A673 (cell line): ENCODE data around the gene SNRNP70.

Experiments used
- EZH2 ChIP-seq: fragments of 200-600 bp; sonication (generic); IDR thresholded peaks from 2 replicates; pipeline ENCODE4 v1.6.1; 2017; ENCODE audit warnings: borderline replicate concordance, low read depth, mild to moderate bottlenecking, mixed read lengths, antibody characterized with exemption, low read length; ENCODE audit not compliant: poor library complexity, severe bottlenecking
- TF ChIP-seq, protein P1 (sequence below): fragments of 300-800, 200-600 bp; sonication (generic); conservative IDR thresholded peaks from 2 replicates; pipeline ENCODE4 v1.5.1; 2017; ENCODE audit warnings: low read depth, mild to moderate bottlenecking, antibody characterized with exemption, low read length, moderate library complexity, mixed read lengths

DNA sequence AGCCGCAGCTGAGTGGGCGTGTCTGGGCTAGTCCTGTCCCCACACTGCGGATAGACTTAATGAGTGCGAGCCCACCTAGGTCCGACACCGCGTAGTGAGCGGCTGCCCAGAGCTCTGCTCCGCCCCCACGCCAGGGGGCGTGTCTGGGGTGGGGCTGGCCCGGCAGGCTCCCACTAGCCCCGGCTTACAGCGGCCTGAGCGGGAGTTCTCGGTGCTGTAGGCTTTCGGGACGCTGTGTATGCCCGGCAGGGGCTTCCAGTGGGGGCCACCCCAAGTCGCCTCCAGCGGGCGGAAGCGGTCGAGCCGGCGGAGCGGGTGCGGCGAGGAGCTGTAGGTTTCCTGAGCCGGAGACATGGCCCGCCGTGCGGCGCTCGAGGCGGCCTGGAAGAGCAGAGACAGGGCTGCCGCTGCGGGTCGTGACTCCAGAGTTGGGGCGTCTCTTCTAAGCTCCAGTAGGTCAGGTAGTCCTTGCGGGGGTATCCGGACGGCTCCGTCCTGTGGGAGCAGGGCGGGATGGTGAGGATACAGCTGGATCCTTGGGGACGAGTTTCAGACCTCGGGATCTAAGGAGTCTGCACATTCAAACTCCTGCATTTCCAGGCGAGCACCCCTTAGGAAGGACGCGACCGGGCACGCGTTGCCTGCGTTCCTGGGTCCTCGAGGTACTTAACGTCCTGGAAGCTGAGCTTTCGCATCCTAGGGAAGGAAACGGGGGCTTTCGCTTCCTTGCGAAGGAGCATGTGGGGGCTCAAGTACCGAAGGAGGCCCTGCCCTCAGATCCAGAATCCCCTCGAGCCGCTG, 28.9 kb upstream of the SNRNP70 start:
- TF ChIP-seq, protein P1, sequence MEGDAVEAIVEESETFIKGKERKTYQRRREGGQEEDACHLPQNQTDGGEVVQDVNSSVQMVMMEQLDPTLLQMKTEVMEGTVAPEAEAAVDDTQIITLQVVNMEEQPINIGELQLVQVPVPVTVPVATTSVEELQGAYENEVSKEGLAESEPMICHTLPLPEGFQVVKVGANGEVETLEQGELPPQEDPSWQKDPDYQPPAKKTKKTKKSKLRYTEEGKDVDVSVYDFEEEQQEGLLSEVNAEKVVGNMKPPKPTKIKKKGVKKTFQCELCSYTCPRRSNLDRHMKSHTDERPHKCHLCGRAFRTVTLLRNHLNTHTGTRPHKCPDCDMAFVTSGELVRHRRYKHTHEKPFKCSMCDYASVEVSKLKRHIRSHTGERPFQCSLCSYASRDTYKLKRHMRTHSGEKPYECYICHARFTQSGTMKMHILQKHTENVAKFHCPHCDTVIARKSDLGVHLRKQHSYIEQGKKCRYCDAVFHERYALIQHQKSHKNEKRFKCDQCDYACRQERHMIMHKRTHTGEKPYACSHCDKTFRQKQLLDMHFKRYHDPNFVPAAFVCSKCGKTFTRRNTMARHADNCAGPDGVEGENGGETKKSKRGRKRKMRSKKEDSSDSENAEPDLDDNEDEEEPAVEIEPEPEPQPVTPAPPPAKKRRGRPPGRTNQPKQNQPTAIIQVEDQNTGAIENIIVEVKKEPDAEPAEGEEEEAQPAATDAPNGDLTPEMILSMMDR = peak; percentile 32; the same call in 1 of the 2 replicates
- no peak for TF ChIP-seq EZH2
